Kidney (tissue), 14 donors: ENCODE data around the gene CUX1. TPM values are rescaled to one million over a fixed set of nuclear protein-coding genes. Genes with fewer than 3 reads are reported as not detected.
A peak's percentile ranks its signal among the peaks of the same experiment; 100 is the strongest.

Experiments
- DNase-seq, 5 donors: peaks; one replicate each; pipeline ENCODE4 v3.0.0-alpha.2; 2013 to 2020
- FAIRE-seq: peaks from 2 replicates; lab custom pipeline; 2012; peaks lifted over from hg19 to GRCh38; lab: Jason Lieb, UNC
- H3K27ac ChIP-seq, 2 donors: one replicate each; pipeline ENCODE4 v1.7.0; 2013; ENCODE audit warnings: low read depth in 2 of 2, low read length in 2 of 2, inconsistent platforms in 1 of 2
- H3K27me3 ChIP-seq: one replicate; pipeline ENCODE4 v1.7.1; 2013; ENCODE audit warnings: low read length, inconsistent platforms; ENCODE audit not compliant: control insufficient read depth, insufficient read depth
- H3K36me3 ChIP-seq, 3 donors: one replicate each; pipeline versions ENCODE4 v1.7.0 to v1.7.1; 2013; ENCODE audit warnings: low read length in 3 of 3, control low read depth in 1 of 3, inconsistent platforms in 1 of 3; ENCODE audit not compliant: insufficient read depth in 3 of 3, control insufficient read depth in 2 of 3
- H3K4me1 ChIP-seq, 3 donors: one replicate each; pipeline versions ENCODE4 v1.7.0 to v1.7.1; 2013; ENCODE audit warnings: low read length in 3 of 3, inconsistent platforms in 1 of 3, low read depth in 1 of 3; ENCODE audit not compliant: control insufficient read depth in 2 of 3, insufficient read depth in 2 of 3
- H3K4me3 ChIP-seq, 3 donors: one replicate each; pipeline versions ENCODE4 v1.7.0 to v1.8.1; 2013; ENCODE audit warnings: low read length in 3 of 3, control low read depth in 1 of 3, inconsistent platforms in 1 of 3
- H3K9ac ChIP-seq, 3 donors: one replicate each; pipeline versions ENCODE4 v1.7.0 to v1.7.1; 2013; ENCODE audit warnings: low read length in 3 of 3, control low read depth in 1 of 3, inconsistent platforms in 1 of 3
- H3K9me3 ChIP-seq, 3 donors: one replicate each; pipeline versions ENCODE4 v1.7.0 to v1.7.1; 2013; ENCODE audit warnings: low read length in 3 of 3, control low read depth in 1 of 3, inconsistent platforms in 1 of 3; ENCODE audit not compliant: control insufficient read depth in 2 of 3, insufficient read depth in 1 of 3
- CTCF ChIP-seq: IDR thresholded peaks from 3 replicates; pipeline ENCODE4 v1.5.1; 2012; ENCODE audit warnings: mild to moderate bottlenecking, moderate library complexity, borderline replicate concordance; ENCODE audit not compliant: insufficient read depth; ENCODE audit errors: extremely low read depth
- intact Hi-C: fragments of 100-400 bp; cut with DNase I; formaldehyde crosslinking; loops from one replicate; pipeline ENCODE4 v1.11.1; 2022
- polyA plus RNA-seq: library from polyadenylated mRNA; stranded (reverse); fragments of 350-450 nt; fragmentation: Illumina TruSeq; extraction: RNeasy Lipid Tissue Mini Kit (QIAGEN cat#74804); gene quantifications from one replicate; pipeline ENCODE4 v1.2.3, GENCODE V29; 2014; ENCODE audit warnings: low read depth, low replicate concordance; ENCODE audit not compliant: insufficient read depth
- total RNA-seq: library from RNA; stranded (reverse); fragmentation: NEBNext Ultra II Directional; extraction: Animal tissue kit (Norgen Biotek cat#: 25700); gene quantifications from one replicate; pipeline ENCODE4 v1.2.1, GENCODE V29; 2021
- donor health status: control.
- donor health status: control.
- donor health status: control.
- donor health status: control.
- donor health status: control.
- donor health status: DM: yes; HTN: yes; CAD: no.
- donor health status: Normal renal cell carcinoma (clear cell type).

CUX1 gene
- total and polyA plus RNA-seq, 2 donors from 2014 or later: 71.4 to 126 TPM

GRCh38 chr7:101903515-101903868, 86.1 kb downstream of the CUX1 start:
- FAIRE-seq (no peak), DNase-seq (no peak)
- H3K9me3 ChIP-seq: no peaks in the 10 kb centered on the region
- intact Hi-C loops: no loop called here
- H3K27ac ChIP-seq: no peak overlapping the region
- no peak overlapping the region for H3K4me3 ChIP-seq
- no peaks in the 10 kb centered on the region for H3K27me3 ChIP-seq
- no peak overlapping the region for H3K9ac ChIP-seq
- H3K36me3 ChIP-seq: no peaks in the 10 kb centered on the region
- H3K4me1 ChIP-seq: peaks cover 0 to 8% (median 0%) of the 10 kb centered on the region in 3 donors
- no peak for TF ChIP-seq CTCF

GRCh38 chr7:101904019-101904418, 86.6 kb downstream of the CUX1 start:
- FAIRE-seq (no peak), DNase-seq (no peak)
- Histone ChIP-seq H3K27me3 (no peaks in the 10 kb centered on the region), H3K4me3 (no peak overlapping the region), H3K9ac (no peak overlapping the region), H3K9me3 (no peaks in the 10 kb centered on the region), H3K27ac (no peak overlapping the region), H3K36me3 (no peaks in the 10 kb centered on the region), H3K4me1 (peaks cover 0 to 8% (median 0%) of the 10 kb centered on the region in 3 donors)
- intact Hi-C loops: no loop called here
- no peak for TF ChIP-seq CTCF

GRCh38 chr7:101905203-101905865, 87.9 kb downstream of the CUX1 start:
- H3K36me3 ChIP-seq: no peaks in the 10 kb centered on the region
- no peaks in the 10 kb centered on the region for H3K9me3 ChIP-seq
- no peak for TF ChIP-seq CTCF
- H3K4me1 ChIP-seq: peaks cover 0 to 8% (median 0%) of the 10 kb centered on the region in 3 donors
- H3K27ac ChIP-seq: peak overlapping the region in 1 of 2 donors; percentile 22
- intact Hi-C loops: no loop called here
- H3K4me3 ChIP-seq: no peak overlapping the region
- no peak overlapping the region for H3K9ac ChIP-seq
- no peak for FAIRE-seq
- no peak for DNase-seq
- H3K27me3 ChIP-seq: no peaks in the 10 kb centered on the region
